GM19043 (cell line): ENCODE data around the gene PHLDA3.
"Not testable (repeated sequence)": the region's sequence is repeated elsewhere in the genome, so short reads cannot be mapped to it uniquely, and the experiment has no call there.

ENCODE experiments used
- ATAC-seq: cut with Tn5 transposase; IDR thresholded peaks from one replicate; pipeline ENCODE4 v1.9.1; 2021; ENCODE audit warnings: low read depth; ENCODE audit not compliant: unreplicated experiment

PHLDA3 gene

DNA sequence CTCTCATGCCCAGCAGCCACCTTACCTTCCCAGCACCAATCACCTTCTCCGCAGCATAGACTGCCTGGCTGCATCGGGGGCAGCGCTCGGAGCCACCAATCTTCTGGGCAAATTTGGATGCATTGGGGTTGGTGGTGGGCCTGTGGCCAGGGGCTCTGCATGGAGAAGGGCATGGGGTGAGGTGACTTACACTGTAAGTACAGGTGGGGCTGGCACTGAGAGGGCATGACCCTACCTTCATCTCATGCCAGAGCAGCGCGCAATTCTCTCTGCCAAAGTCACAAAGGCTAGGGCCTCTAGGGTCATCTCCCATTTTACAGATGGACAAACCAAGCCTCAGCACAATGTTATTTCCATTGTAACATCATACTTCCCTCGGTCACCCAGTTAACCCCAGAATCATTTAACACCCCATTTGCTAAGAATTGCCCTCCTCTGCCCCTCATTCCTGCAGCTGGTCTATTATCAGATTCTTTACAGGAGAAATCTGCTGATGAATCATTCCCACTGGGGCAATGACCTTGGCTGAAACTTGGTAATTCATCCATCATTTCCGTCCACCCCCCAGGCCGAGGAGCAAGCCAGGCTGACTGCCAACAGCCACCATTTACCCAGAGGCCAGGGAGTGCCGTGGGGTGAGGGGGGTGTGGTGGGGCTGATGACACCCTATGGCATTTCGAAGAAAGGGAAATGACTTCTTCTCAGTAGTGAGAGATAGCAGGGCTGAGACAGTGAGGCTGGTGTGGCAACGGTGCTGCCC, 20.0 kb upstream of the PHLDA3 start:
- no peak for ATAC-seq

DNA sequence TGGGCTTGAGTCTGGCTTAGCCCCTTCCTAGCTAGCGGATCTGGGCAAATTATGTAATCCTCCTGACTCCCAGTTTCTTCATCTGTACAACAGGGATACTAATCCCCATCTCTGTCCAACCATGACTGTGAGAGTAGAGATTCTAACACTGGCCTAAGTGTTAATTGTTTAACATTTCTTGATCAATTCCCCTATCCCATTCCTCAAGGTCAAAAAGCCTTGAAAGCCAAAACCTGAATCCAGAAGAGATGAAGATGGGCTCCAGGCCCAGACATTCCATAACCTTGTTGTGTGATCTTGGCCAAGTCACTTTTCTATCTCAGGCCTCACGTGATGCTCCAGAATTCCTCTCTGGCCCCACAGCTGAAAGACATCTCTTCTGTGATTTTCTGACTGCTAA, 18.8 kb upstream of the PHLDA3 start:
- no peak for ATAC-seq

DNA sequence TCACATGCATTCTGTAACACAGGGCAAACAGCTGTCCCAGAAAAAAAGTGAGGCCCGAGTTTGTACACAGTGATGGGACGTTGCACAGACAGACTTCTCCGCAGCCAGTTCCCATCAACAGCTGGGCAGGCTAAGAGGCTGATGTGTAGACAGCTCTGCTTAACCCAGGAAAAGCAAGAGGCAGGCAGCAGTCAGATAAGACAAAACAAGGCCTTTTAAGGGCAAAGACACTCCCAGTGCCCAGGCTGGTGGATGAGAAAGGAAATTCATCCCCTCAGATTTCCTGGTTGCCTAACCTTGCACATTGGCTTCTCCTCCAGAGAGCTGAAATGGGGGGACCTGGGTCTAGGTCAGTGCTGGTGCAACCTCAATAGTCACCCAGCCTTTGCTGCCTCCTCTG, 17.2 kb upstream of the PHLDA3 start:
- ATAC-seq = no peak

DNA sequence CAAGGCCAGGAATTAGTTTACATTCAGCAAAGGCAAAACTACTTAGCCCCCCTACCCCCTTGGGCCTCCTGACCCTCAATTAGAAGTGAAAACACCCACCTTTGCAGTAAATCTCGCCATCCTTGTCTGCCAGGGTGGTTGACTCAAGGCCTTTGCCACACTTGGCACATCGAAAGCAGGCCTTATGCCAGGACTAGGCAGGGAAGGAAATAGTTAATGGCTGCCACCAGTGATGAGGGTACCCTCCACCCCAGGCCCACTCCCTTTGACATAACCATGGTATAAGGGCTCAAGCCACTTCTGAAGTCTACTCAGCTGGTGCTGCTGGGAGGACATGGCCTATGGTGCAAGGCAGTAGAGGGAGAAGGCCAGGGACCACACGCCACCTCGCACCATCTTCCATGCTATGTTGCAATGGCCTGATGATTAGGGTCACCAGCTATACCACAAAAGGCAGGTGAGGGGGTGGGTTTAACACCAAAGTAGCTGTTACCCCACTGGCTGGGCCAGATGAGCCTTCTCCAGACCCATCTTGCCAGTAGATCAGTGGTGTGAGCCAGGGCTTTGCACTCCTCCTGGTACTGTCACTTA, 16.3 kb upstream of the PHLDA3 start:
- ATAC-seq = no peak

DNA sequence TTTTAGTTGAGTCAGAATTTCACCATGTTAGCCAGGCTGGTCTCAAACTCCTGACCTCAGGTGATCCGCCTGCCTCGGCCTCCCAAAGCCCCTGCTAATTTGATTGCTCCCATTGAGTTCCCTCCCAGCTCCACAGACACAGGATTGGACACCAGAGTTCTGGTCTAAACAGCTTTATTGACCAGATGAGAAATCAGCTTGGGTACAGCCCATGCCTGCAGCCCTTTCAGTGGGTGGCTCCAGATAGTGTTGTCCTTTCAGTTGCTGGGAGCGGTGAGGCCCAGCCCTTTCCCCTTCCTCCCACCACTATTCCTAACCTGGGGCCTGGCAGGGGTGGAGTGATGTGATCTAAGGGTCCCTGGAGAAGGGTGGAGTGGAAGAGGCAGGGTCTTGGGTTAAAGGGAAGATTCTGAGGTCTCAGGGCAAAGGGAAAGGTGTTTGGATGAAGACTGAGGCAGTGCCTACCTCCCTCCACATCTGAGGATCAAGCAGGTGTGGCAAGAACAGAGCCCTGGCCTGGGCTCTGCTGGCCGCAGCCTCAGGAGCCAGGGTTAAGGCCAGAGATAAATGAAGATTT, 14.5 kb upstream of the PHLDA3 start:
- no peak for ATAC-seq

DNA sequence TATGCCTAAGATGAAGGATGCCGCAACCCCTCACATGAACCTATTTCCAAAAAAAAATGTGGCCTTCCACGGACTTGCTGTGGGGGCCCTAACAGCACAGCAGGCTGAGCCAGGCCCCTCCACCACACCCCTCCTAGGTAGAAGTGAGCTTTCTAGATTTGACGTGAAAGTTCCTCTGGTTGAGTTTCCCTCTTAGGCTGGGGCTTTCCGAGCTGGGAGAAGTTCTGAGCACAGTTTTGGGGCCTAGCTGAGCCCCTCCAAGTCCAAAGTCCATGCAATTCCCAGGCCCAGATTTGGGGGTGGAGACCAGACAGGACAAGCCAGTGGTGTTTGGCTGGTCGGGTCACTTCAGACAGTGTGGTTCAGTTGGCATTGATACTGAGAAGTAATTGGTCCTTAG, 13.8 kb upstream of the PHLDA3 start:
- no peak for ATAC-seq

DNA sequence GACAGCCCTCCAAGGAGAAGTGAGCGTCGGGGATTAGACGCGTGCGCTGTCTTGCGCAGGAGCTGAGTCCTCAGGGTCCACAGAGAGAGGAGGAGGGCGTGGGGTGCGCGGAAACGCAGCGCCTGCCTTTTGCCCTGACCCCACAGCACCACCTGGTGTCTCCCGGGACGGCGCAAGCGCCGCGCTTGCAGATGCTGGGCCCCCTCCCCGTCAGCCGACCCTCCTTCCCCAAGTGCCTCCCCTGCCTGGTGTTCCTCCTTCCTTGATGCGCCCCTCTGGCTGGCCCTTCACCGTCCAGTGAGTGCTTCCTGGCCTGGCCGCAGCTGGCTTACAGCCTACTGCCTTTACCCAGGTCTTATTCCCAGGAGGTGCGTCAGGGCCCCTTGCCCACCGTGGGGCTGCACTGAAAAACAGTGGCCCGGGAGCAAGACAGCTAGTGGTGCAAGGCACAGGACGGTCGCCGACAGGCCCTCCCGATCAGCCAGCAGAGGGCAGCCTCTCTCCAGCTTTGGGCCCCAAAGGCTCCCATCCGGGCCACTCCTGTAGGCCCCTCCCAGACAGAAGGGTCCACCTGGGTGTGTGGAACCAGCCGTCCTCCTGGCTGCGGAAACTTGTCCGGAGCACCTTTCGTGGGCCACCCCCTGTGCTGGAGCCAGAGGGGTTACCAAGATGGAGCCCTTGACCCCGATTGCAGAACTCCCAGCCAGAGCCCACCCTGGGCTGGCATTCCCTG, 12.9 kb upstream of the PHLDA3 start:
- peak; percentile 80 for ATAC-seq

DNA sequence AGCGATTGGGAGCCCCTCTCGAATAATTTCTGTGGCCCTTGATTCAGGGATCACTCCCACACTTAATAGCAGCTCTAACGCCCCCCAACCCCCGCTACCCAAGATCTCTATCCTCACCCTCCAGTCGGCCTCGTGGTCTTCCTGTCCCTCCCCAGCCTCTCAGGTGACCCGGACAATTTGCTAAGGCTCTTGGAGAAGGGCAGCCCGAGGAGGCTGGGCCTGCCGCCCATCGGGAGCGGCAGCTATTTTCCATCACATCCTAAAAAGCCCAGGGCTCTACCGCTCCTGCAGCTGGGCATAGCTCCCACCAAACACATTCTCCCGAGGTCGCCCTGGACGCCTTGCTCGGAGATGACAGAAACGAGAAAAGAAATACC, 12.0 kb upstream of the PHLDA3 start:
- ATAC-seq = no peak

DNA sequence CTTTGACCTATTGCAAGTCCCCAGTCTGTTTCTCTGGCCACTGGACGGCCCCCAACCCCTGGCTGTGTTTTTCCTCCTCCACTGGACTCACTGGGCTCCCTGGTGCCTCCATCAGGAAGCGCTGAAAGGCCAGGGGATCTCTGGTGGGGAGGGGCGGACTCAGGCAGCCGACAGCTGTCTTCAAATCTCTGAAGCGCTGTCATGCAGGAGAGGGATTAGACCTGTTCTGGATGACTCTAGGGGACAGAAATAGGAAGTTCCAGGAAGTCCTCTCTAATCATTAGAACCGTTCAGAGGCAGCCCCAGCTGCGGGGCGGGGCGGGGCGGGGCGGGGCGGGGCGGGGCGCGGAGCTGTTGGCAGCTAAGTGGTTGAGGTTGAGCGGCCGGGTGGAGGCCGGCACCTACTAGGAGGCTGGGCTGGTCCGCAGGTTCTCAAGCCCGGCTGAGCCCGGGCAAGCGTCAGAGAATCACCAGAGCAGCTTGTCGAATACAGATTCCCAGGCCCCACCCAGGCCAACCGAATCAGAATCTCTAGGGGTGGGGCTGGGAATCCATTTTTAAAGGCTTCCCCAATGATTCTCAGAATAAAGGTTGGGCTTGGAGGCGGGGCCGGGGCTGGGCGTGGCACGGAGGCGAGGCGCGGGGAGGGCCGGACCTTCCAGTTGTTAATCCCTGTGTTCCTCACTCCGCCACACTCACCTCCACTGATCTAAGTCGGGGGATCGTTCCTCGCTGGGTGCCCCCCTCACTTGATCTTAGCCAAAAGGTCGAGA, 11.4 kb upstream of the PHLDA3 start:
- ATAC-seq = peak; percentile 45

DNA sequence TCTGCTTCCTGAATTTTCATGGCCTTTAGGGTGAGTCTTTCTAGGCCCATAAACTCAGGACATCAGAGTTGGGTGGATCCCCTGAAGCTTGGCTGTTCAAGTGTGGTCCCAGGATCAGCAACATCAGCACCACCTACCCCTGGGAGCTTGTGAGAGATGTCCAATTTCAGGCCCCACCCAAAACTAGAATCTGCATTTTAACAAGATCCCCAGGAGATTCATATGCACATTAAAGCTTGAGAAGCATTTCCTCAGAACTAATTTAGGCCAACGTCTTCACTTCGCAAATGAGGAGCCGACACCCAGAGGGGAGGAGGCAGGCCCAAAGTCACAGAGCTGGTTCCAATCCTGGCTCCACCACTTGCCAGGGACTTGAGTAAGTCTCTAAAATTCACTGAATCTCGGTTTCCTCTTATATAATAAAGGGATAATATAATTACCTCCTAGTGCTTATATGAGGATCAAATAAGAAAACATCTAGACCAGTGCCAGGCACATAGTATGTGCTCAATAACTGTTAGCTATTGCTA, 10.3 kb upstream of the PHLDA3 start:
- ATAC-seq = no peak

DNA sequence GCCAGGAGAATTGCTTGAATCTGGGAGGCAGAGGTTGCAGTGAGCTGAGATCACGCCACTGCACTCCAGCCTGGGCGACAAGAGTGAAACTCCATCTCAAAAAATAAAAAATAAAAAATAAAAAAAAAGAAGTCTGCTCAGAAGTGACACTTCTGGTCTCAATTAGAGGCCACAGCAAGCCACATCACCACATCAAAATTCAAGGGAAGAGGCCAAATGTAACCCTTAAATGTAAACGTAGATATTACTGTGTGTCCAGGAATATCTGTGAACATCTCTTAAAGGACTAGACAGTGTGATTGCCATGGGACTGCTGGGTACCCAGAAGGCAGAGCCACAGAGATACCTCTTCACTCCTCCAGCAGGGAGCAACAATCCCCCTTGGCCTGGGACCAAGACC, 9.7 kb upstream of the PHLDA3 start:
- ATAC-seq = not testable (repeated sequence)

DNA sequence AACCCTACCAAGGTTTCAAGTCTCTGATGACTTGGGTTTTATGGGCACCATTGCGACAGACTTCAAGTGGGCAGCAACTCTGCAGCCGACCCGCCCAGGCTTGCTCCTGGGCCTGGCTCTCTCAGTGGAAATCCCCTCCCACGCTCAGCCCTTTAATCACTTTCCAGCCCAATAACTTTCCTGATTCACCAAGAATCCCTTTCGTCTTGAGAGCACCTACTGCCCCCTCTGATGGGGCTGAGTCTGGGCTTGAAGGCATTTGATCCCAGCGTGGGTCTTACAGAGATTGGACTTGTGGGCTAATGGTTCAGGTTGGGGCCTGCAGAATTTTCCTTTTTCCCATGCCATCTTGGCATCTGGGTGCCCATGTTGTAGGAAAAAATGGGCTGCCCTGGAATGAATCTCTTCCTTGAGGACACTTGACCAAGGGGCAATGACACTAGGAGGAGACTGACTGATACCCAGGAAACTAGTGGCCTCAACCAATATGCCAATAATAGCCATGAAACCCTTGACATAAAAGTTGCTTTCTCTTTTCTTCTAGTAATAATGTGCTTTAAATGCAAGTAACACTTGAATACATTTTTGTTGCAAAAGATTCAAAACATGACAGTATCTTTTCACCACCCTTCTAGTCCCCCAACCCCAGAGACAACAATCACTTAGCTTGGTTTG, 7.8 kb upstream of the PHLDA3 start:
- no peak for ATAC-seq

DNA sequence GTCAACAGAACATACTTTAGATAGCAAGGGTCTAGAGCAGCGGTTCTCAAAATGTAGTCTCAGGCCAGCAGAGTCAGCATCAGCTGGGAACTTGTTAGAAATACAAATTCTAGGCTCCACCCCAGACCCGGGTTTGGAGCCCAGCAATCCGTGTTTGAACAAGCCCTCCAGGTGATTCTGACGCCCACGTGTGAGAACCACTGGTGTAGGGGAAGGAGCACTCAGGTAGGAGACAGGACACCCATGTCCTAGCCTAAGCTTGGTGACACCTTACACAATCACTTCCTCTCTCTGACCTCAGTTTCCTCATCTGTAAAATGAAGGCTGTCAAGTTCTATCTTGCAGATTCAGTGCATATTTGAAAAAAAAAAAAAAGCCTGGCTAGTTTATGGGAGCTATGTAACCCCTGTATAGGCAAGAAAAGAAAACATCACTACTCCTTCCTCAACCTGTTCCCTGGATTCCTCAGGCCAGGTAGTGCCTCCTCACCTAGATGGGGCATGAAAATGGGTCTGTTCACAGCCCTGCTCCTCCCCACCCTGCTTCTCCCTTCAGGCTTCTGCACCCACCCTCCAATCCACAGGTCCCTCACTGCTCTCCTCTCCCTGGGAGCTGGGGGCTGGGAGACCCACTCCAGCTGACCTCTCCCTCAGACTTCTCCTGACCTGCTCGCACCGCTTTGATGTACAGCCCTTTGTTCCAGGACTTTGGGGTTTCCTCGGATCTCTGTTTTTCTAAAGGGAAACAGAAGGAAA, 7.1 kb upstream of the PHLDA3 start:
- no peak for ATAC-seq

DNA sequence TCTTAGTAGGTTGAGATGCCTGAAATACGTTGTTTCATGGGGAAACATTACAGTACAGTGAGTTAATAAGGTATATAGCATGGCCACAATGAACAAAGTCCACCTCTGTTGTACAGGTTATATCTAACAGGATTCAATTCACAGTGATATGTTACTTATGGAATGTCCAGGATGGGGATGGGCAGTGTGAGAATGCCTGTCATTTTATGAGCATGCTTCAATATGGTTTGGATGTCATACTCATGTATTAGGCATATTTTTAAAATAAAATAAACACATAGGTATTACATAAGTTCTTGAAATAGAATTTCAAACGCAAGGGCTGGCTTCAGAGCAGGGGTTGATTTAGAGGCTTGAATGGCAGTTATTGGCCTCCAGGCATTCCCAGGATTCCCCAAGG, 6.1 kb upstream of the PHLDA3 start:
- no peak for ATAC-seq

DNA sequence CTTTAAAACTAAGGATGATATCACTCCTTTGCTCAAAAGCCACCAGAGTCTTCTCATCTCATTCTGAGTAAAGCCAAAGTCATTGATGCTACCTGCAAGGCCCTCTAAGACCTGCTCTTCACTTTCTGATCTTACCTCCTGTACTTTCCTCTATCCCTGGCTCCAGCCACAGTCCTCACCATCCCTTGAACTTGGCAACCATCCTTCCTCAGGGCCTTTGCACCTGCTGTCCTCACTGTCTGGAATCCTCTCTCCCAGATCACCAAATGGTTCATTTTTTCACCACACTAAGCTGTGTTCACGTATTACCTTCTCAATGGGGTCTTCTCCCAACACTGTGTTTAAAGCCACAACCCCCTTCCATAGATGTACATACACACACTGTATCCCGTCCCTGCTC, 4.3 kb upstream of the PHLDA3 start:
- ATAC-seq = no peak

DNA sequence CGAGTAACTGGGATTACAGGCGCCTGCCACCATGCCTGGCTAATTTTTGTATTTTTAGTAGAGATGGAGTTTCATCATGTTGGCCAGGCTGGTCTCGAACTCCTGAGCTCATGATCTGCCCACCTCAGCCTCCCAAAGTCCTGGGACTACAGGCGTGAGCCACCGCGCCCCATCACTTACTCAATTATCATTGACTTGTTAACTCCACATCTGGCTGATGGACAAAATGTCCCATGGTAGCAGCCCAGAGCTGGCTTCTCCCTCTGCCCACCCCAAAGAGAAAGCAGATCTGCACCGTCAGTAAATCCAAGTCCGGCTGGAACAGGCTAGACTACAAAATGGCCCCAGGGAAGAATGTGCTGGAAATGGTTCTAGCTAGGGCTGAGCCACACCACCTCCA, 3.3 kb upstream of the PHLDA3 start:
- not testable (repeated sequence) for ATAC-seq

DNA sequence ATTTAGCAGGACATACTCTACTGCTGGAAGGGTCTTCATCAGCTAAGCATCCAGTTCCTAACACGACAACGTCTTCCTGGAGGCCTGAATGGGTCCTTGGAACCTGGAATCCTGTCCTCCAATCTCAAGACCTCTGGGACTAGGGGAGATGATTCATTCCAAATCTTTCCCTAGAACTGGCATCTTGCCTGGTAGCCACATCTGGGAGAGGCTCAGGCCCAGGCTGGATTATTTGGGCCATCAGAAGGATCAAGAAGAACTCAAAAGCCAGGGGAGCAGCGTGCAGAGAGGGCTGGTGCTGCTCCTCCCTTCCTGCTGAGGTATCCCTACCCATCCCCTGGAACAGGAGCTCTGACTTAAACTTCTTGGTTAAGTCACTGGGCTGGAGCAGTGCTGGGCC, 2.8 kb upstream of the PHLDA3 start:
- ATAC-seq = no peak

DNA sequence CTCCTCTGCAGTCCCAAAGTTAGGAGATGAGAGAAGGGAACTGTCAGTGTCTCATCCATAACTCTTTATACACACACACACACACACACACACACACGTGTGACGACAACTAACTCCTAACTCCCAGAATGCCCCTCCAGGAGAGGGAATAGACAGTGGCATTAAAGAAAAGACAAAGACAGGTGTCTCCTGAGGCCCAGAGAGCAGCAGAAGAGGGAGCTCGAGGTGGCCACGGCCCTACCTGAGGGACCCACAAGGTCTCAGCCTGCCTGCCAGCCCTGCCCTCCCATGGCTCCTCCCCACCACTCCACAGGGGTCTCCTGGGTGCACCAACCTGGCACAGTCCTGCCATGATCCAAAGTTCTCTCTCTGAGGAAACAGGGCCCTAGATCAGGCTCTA, 1.6 kb upstream of the PHLDA3 start:
- ATAC-seq = no peak

DNA sequence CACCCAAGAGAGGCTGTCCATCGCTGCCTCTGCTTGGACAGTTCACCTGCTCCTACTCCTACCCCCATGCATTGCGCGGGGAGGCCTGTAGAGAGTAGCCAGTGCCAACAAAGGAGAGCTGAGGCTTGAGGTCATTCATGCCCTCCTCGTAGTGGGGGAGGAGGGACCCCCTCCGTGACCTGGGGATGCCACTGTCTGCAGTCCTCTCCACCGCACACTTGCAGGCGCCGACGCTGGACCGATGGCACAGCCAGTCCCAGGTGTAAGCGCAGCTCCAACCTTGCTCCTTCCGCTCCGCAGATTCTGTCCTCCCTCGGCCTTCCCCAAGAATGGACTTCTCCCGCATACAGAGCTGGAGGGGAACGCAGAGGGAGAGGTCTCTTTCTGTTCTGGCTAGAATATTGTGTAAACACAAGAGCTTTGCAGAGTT, 672 bp upstream of the PHLDA3 start:
- ATAC-seq = no peak
